Epithelial cell of proximal tubule (primary cell): ENCODE data around the gene ETV1. TPM values are rescaled to one million over a fixed set of nuclear protein-coding genes. Genes with fewer than 3 reads are reported as not detected.
A peak's percentile ranks its signal among the peaks of the same experiment; 100 is the strongest.

Experiments used
- DNase-seq: peaks from one replicate; pipeline ENCODE4 v3.0.0-alpha.2; 2011; ENCODE audit warnings: low read depth
- H3K4me3 ChIP-seq: 2 replicates; pipeline ENCODE4 v1.5.1; 2011; ENCODE audit warnings: low read depth, mild to moderate bottlenecking, low read length
- CTCF ChIP-seq: conservative IDR thresholded peaks from 2 replicates; pipeline ENCODE4 v1.5.1; 2012; ENCODE audit warnings: low read depth, mild to moderate bottlenecking, low read length
- total RNA-seq: library from RNA; depleted of rRNA; stranded (reverse); fragments of >200 nt; gene quantifications from 2 replicates; pipeline ENCODE4 v1.2.3, GENCODE V29; 2015

ETV1 gene
- total RNA-seq, 1 donor from 2014 or later = 5.1 TPM

GRCh38 chr7:13851736-13852135, 137.7 kb downstream of the ETV1 start:
- no peak overlapping the region for H3K4me3 ChIP-seq
- TF ChIP-seq CTCF = no peak
- DNase-seq = no peak

GRCh38 chr7:13850185-13850752, 139.2 kb downstream of the ETV1 start:
- TF ChIP-seq CTCF = no peak
- no peak overlapping the region for H3K4me3 ChIP-seq

GRCh38 chr7:13849163-13849892, 140.1 kb downstream of the ETV1 start:
- H3K4me3 ChIP-seq = no peak overlapping the region
- TF ChIP-seq CTCF = no peak
- DNase-seq = no peak

More at GRCh38 chr7:13850185-13850752, 139.2 kb downstream of the ETV1 start:
- peak; percentile 94 for DNase-seq

GRCh38 chr7:13848681-13849131, 140.8 kb downstream of the ETV1 start:
- TF ChIP-seq CTCF = no peak
- no peak overlapping the region for H3K4me3 ChIP-seq
- no peak for DNase-seq

GRCh38 chr7:13846386-13846785, 143.1 kb downstream of the ETV1 start:
- DNase-seq = no peak

GRCh38 chr7:13845601-13846000, 143.9 kb downstream of the ETV1 start:
- no peak for TF ChIP-seq CTCF
- H3K4me3 ChIP-seq = no peak overlapping the region
- no peak for DNase-seq

More at GRCh38 chr7:13846386-13846785, 143.1 kb downstream of the ETV1 start:
- no peak for TF ChIP-seq CTCF
- H3K4me3 ChIP-seq = no peak overlapping the region
